HepG2 (cell line): ENCODE results near the gene CLEC4D. TPM values are rescaled to one million over a fixed set of nuclear protein-coding genes. Genes with fewer than 3 reads are reported as not detected.

ENCODE experiments used
- ATAC-seq: fragments of 200-7000 bp; cut with Tn5 transposase; 3 replicates; pipeline ENCODE4 v1.9.1; 2020; ENCODE audit warnings: mild to moderate bottlenecking, moderate library complexity
- BruUV-seq: library from RNA; stranded (reverse); fragments of 400-500 nt; replicated peaks from 2 replicates; lab custom pipeline; 2021; lab: Mats Ljungman, UMichigan
- CTCF ChIA-PET: fragments of 300-600 bp; formaldehyde crosslinking; extraction: SDS; loops from one replicate; lab custom pipeline; 2021; ENCODE audit warnings: low total read pairs, inconsistent platforms, low intra/inter-chr PET ratio; lab: Yijun Ruan, JAX
- POLR2A ChIA-PET: fragments of 350-600 bp; sonication (Branson Sonifier 250); formaldehyde crosslinking; loops from one replicate; lab custom pipeline; 2020; ENCODE audit warnings: antibody characterized with exemption, inconsistent platforms; lab: Yijun Ruan, JAX
- DNase-seq: peaks from one replicate; pipeline ENCODE4 v3.0.0-alpha.2; 2015; ENCODE audit warnings: low spot score
- FAIRE-seq: peaks from 3 replicates; lab custom pipeline; 2011; peaks lifted over from hg19 to GRCh38; lab: Jason Lieb, UNC
- H2AFZ ChIP-seq: one replicate; pipeline ENCODE4 v1.6.1; 2011; ENCODE audit warnings: low read length, inconsistent platforms
- H3K27ac ChIP-seq: fragments of 300-600 bp; 3 replicates; pipeline ENCODE4 v1.8.0; 2011; ENCODE audit warnings: mixed run types, mild to moderate bottlenecking, mixed read lengths, low read length, inconsistent platforms; ENCODE audit not compliant: insufficient read depth; ENCODE audit errors: extremely low read length
- H3K27me3 ChIP-seq, 2 experiments: fragments of 200-600 bp in 1 of 2; 2 replicates in 1 of 2; 3 replicates in 1 of 2; pipeline versions ENCODE4 v1.6.0 to v1.8.0; 2011; ENCODE audit warnings: low read length in 2 of 2, mild to moderate bottlenecking in 2 of 2, moderate library complexity in 2 of 2, inconsistent platforms in 1 of 2; ENCODE audit not compliant: insufficient read depth in 2 of 2, control insufficient read depth in 1 of 2
- H3K36me3 ChIP-seq, 2 experiments: fragments of 200-600 bp in 1 of 2; replicated peaks in 1 of 2; 2 replicates in 1 of 2; 3 replicates in 1 of 2; pipeline versions ENCODE4 v1.5.1 to v1.8.0; 2011; ENCODE audit warnings: low read length in 2 of 2, inconsistent platforms in 1 of 2; ENCODE audit not compliant: insufficient read depth in 2 of 2, control insufficient read depth in 1 of 2
- H3K4me1 ChIP-seq: 2 replicates; pipeline ENCODE4 v1.5.1; 2012; ENCODE audit warnings: low read length, inconsistent platforms; ENCODE audit not compliant: insufficient read depth
- H3K4me2 ChIP-seq: 2 replicates; pipeline ENCODE4 v1.6.0; 2011; ENCODE audit warnings: low read depth, low read length, inconsistent platforms
- H3K4me3 ChIP-seq, 3 experiments: fragments of 200-600 bp in 1 of 3; sonication (generic), shearing (Covaris generic) in 1 of 3; replicated peaks in 1 of 3; 2 replicates each; pipeline ENCODE4 v1.5.1; 2011 to 2016; ENCODE audit warnings: low read length in 3 of 3, inconsistent platforms in 2 of 3, low read depth in 2 of 3, mild to moderate bottlenecking in 2 of 3, control low read depth in 1 of 3, mixed read lengths in 1 of 3; ENCODE audit not compliant: insufficient read depth in 1 of 3
- H3K79me2 ChIP-seq: one replicate; pipeline ENCODE4 v1.6.1; 2011; ENCODE audit warnings: low read length, inconsistent platforms; ENCODE audit not compliant: insufficient read depth
- H3K9ac ChIP-seq: 2 replicates; pipeline ENCODE4 v1.6.0; 2011; ENCODE audit warnings: mild to moderate bottlenecking, low read depth, low read length, inconsistent platforms; ENCODE audit not compliant: insufficient read depth
- H3K9me3 ChIP-seq: 2 replicates; pipeline ENCODE4 v1.5.1; 2012; ENCODE audit warnings: mild to moderate bottlenecking, low read length
- H4K20me1 ChIP-seq: 2 replicates; pipeline ENCODE4 v1.6.0; 2011; ENCODE audit warnings: inconsistent platforms, mild to moderate bottlenecking, low read length, moderate library complexity; ENCODE audit not compliant: insufficient read depth
- CEBPG ChIP-seq: IDR thresholded peaks from 2 replicates; pipeline ENCODE4 v1.6.1; 2016
- CHD2 ChIP-seq: IDR thresholded peaks from 2 replicates; pipeline ENCODE4 v1.6.1; 2011; ENCODE audit warnings: low read depth, low read length, improper control_type of control experiment
- HNRNPLL ChIP-seq: fragments of 200-400 bp; formaldehyde crosslinking; IDR thresholded peaks from 2 replicates; pipeline ENCODE4 v1.6.1; 2017; ENCODE audit warnings: mild to moderate bottlenecking, low read depth, low read length; ENCODE audit not compliant: poor library complexity, severe bottlenecking
- KDM5A ChIP-seq: fragments of 200-600 bp; sonication (generic); IDR thresholded peaks from 2 replicates; pipeline ENCODE4 v1.7.0; 2018; ENCODE audit warnings: antibody characterized with exemption, mild to moderate bottlenecking, low read length, borderline replicate concordance
- MIER2 ChIP-seq: IDR thresholded peaks from 2 replicates; pipeline ENCODE4 v1.6.1; 2016; ENCODE audit warnings: missing biosample characterization, missing genetic modification reagents
- PAF1 ChIP-seq: IDR thresholded peaks from 2 replicates; pipeline ENCODE4 v1.6.1; 2016; ENCODE audit warnings: missing genetic modification reagents, missing compliant biosample characterization
- TCF7L2 ChIP-seq: IDR thresholded peaks from 2 replicates; pipeline ENCODE4 v1.6.1; 2011; ENCODE audit warnings: mild to moderate bottlenecking, low read depth, low read length, moderate library complexity
- UBTF ChIP-seq: sonication (generic); formaldehyde crosslinking; IDR thresholded peaks from 2 replicates; pipeline ENCODE4 v1.4.0; 2020; ENCODE audit warnings: mild to moderate bottlenecking, missing genetic modification reagents
- ZFX ChIP-seq: sonication (generic); formaldehyde crosslinking; IDR thresholded peaks from 2 replicates; pipeline ENCODE4 v1.4.0; 2020; ENCODE audit warnings: mild to moderate bottlenecking, low read depth, missing genetic modification reagents, moderate library complexity
- ZNF207 ChIP-seq: fragments of 450-650 bp; IDR thresholded peaks from 2 replicates; pipeline ENCODE4 v1.6.1; 2016; ENCODE audit warnings: antibody characterized with exemption, borderline replicate concordance
- ZNF629 ChIP-seq: sonication (generic); formaldehyde crosslinking; conservative IDR thresholded peaks from 2 replicates; pipeline ENCODE4 v1.5.0; 2020; ENCODE audit warnings: missing genetic modification reagents
- ZNF747 ChIP-seq: sonication (generic); formaldehyde crosslinking; IDR thresholded peaks from 2 replicates; pipeline ENCODE4 v1.8.1; 2023; ENCODE audit warnings: missing genetic modification reagents, mild to moderate bottlenecking, borderline replicate concordance
- WGBS: methylation state at CpG from one replicate; pipeline ENCODE4 v1.1.6; 2017; ENCODE audit warnings: low lambda C conversion rate; 5-methylcytosine and 5-hydroxymethylcytosine counted together
- in situ Hi-C: cut with HindIII; loops from 2 replicates; pipeline ENCODE4 v1.10.0; 2017; ENCODE audit warnings: low pct_unique_long_range_greater_than_20kb; ENCODE audit not compliant: extremely low pct_ligation_motif_present
- intact Hi-C: fragments of 100-400 bp; cut with micrococcal nuclease; formaldehyde crosslinking; loops from one replicate; pipeline ENCODE4 v1.10.0; 2022; ENCODE audit not compliant: unreplicated experiment
- polyA plus RNA-seq, 8 experiments: library from polyadenylated mRNA; depleted of rRNA in 3 of 8; stranded (reverse) in 7 of 8; unstranded in 1 of 8; fragments of >200 nt; fragmentation: Illumina TruSeq in 4 of 8; extraction: Trizol in 4 of 8; gene quantifications; 2 replicates each; pipeline versions ENCODE4 v1.2.1 to v1.2.3, GENCODE V29; 2011 to 2016; ENCODE audit warnings: low read depth in 4 of 8, missing spikeins in 1 of 8, mixed read lengths in 1 of 8; ENCODE audit not compliant: insufficient read depth in 1 of 8
- total RNA-seq, 5 experiments: library from RNA; depleted of rRNA; stranded (reverse); fragments of >200 nt; fragmentation: Illumina TruSeq; extraction: Trizol; gene quantifications; 2 replicates each; pipeline ENCODE4 v1.2.3, GENCODE V29; 2016; ENCODE audit warnings: low read depth in 1 of 5
- TF ChIP-seq, protein P1 (sequence below), 2 experiments: sonication (generic) in 1 of 2; formaldehyde crosslinking in 1 of 2; IDR thresholded peaks; 2 replicates each; pipeline versions ENCODE4 v1.4.0 to v1.6.1; 2018 to 2020; ENCODE audit warnings: missing genetic modification reagents in 2 of 2, borderline replicate concordance in 1 of 2, low read depth in 1 of 2, mild to moderate bottlenecking in 1 of 2, missing biosample characterization in 1 of 2

The CLEC4D gene
- total and polyA plus RNA-seq, 2 of the 13 experiments (the other 11 are each of a cell fraction or from before 2014, with no cell fraction given): not detected

DNA sequence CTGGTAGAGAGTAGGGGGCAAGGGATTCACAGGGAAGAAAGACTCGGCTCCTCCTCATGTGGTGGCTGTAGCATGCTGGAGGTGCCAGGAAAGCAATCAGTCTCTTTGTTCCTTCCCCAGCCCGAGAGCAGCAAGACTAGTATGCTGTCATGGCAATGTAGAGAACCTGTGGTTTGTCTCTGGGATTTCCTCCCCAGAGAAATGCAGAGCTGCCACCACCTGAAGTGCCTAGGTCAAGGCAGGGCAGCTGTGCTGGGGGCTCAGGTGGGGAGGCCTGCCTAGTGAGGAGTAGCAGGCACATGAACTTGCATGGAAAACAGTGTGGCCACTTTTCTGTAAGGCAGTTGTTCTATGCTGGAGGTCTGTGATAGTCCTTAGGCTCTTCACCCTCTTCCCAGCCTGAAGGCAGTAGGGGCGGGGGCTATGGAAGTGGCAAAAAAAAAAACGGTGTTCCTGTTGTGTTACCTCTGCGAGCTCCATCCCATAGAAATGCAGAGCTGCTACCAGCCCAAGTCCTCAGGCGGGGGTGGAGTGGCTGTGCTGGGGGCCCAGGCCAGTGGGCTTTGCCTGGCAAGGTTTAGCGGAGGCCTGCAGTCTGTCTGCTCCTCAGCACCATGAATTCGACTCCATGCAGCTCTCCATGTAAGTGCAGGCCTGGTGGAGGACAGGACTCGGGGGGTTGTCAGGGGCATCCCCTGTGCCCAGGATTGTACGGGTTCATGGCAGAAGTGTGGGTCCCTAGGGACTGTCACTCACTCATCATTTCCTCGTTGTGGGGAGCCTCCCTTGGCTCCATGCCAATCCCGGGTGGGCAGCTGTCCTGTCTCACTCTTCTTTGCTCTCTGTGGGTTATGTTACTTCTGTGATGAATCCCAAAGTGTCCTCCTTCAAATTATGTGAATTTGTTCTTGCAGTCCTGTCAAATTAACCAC, 4.1 kb upstream of the CLEC4D start (continued):
- TF ChIP-seq UBTF (CRISPR knock-in tag): no peak
- TF ChIP-seq ZNF747 (CRISPR knock-in tag): no peak

- intact Hi-C loops: no loop called here
- in situ Hi-C loops: no loop called here
- Histone ChIP-seq H3K4me2 (no peak overlapping the region), H3K79me2 (no peaks in the 10 kb centered on the region), H2AFZ (no peak overlapping the region), H3K36me3 (no peaks in the 10 kb centered on the region), H3K9ac (no peak overlapping the region), H3K4me1 (no peaks in the 10 kb centered on the region), H3K4me3 (no peak overlapping the region), H3K9me3 (no peaks in the 10 kb centered on the region), H3K27me3 (no peaks in the 10 kb centered on the region; a peak in 1 of 5 replicates), H4K20me1 (no peaks in the 10 kb centered on the region), H3K27ac (no peak overlapping the region)
- ChIA-PET POLR2A (no interaction called here), CTCF (no interaction called here)
- WGBS: 3% methylated on average over 2 of the region's 2 CpGs
- DNase-seq (no peak), ATAC-seq (no peak), FAIRE-seq (no peak)
- no TSS peak for BruUV-seq
- no peak for TF ChIP-seq HNRNPLL
- no peak for TF ChIP-seq ZNF629
- TF ChIP-seq TCF7L2: no peak
- no peak for TF ChIP-seq KDM5A
- no peak for TF ChIP-seq CEBPG (CRISPR knock-in tag)
- TF ChIP-seq MIER2 (CRISPR knock-in tag): no peak
- no peak for TF ChIP-seq ZNF207
- TF ChIP-seq, protein P1, sequence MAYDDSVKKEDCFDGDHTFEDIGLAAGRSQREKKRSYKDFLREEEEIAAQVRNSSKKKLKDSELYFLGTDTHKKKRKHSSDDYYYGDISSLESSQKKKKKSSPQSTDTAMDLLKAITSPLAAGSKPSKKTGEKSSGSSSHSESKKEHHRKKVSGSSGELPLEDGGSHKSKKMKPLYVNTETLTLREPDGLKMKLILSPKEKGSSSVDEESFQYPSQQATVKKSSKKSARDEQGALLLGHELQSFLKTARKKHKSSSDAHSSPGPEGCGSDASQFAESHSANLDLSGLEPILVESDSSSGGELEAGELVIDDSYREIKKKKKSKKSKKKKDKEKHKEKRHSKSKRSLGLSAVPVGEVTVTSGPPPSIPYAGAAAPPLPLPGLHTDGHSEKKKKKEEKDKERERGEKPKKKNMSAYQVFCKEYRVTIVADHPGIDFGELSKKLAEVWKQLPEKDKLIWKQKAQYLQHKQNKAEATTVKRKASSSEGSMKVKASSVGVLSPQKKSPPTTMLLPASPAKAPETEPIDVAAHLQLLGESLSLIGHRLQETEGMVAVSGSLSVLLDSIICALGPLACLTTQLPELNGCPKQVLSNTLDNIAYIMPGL (CRISPR knock-in tag; IDR thresholded peaks at IDR 0.05; ENCODE audit: borderline replicate concordance in 1 of 2, low read depth in 1 of 2): no peak
- no peak for TF ChIP-seq ZFX (CRISPR knock-in tag)
- no peak for TF ChIP-seq PAF1 (CRISPR knock-in tag)
- TF ChIP-seq CHD2: no peak
Measured at GRCh38 chr12:8517971-8518370, 4.7 kb downstream of the CLEC4D start.
